ENCODE results near the gene C6orf58.

The C6orf58 gene

DNA sequence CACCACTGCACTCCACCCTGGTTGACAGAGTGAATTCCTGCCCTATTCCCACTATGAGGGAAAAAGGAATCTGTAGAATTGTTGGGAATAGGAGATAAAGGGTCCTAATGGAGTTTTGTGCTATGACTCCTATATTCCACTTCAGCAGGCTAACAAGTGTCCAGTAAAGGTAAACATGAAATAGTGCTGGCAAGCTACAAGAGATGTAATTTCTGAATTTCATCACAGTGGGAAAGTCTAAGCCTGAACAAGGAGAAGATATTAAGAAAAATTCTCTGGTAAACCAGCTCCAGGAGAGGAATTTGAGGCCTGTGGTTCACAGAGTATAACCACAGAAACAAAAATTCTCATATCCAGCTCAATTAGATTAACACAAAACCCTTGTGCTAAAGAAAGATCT is 10.3 kb upstream of the C6orf58 start:
- no peaks in the 10 kb centered on the region for H3K9me3 ChIP-seq (ENCODE audit: low read length)
- H3F3A ChIP-seq (ENCODE audit: insufficient read depth, low read length): no peaks in the 10 kb centered on the region
- no peak overlapping the region for H3K4me3 ChIP-seq (ENCODE audit: low read depth, low read length, poor library complexity, severe bottlenecking)
- no peaks in the 10 kb centered on the region for H3K9me2 ChIP-seq (ENCODE audit: low read depth, low read length)
- no peak for TF ChIP-seq EZH2 (IDR thresholded peaks at IDR 0.05; ENCODE audit: borderline replicate concordance, low read length)
- TF ChIP-seq, protein P1, sequence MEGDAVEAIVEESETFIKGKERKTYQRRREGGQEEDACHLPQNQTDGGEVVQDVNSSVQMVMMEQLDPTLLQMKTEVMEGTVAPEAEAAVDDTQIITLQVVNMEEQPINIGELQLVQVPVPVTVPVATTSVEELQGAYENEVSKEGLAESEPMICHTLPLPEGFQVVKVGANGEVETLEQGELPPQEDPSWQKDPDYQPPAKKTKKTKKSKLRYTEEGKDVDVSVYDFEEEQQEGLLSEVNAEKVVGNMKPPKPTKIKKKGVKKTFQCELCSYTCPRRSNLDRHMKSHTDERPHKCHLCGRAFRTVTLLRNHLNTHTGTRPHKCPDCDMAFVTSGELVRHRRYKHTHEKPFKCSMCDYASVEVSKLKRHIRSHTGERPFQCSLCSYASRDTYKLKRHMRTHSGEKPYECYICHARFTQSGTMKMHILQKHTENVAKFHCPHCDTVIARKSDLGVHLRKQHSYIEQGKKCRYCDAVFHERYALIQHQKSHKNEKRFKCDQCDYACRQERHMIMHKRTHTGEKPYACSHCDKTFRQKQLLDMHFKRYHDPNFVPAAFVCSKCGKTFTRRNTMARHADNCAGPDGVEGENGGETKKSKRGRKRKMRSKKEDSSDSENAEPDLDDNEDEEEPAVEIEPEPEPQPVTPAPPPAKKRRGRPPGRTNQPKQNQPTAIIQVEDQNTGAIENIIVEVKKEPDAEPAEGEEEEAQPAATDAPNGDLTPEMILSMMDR (IDR thresholded peaks at IDR 0.05; ENCODE audit: low read length): no peak
- H3K27ac ChIP-seq (ENCODE audit: low read depth, low read length, poor library complexity, severe bottlenecking): no peak overlapping the region
- no peak overlapping the region for H2AFZ ChIP-seq (ENCODE audit: low read length)
- H3K36me3 ChIP-seq (ENCODE audit: insufficient read depth, low read length): no peaks in the 10 kb centered on the region
- H3K4me2 ChIP-seq (ENCODE audit: low read length): no peak overlapping the region
- H4K20me1 ChIP-seq (ENCODE audit: insufficient read depth, low read length): no peaks in the 10 kb centered on the region
- H3K4me1 ChIP-seq (ENCODE audit: insufficient read depth, low read length, severe bottlenecking): no peaks in the 10 kb centered on the region
- no peak overlapping the region for H3K9ac ChIP-seq (ENCODE audit: low read length)
- no peaks in the 10 kb centered on the region for H3K79me2 ChIP-seq (ENCODE audit: insufficient read depth, low read length)
- no peaks in the 10 kb centered on the region for H3K27me3 ChIP-seq (ENCODE audit: insufficient read depth, low read length)

DNA sequence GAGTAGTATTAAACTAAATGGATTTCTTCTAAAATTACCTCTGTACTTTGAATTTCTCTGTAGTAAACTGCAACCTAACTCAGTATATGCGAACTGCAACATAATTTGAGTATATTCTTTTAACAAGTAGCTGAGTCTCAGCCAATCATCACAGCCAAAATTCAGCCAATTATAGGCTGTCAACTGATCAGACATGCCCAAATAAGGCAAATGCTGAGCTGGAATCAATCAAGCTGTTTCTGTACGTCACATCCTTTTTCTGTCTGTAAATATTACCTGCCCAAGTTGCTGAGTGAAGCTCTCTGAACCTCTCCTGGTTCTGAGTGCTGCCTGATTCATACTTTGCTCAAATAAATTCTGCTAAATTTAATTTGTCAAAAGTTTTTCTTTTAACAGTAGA is 9.5 kb upstream of the C6orf58 start:
- TF ChIP-seq, protein P1 (IDR thresholded peaks at IDR 0.05; ENCODE audit: low read length): no peak
- TF ChIP-seq EZH2 (IDR thresholded peaks at IDR 0.05; ENCODE audit: borderline replicate concordance, low read length): no peak
- no peak overlapping the region for H3K4me3 ChIP-seq (ENCODE audit: low read depth, low read length, poor library complexity, severe bottlenecking)
- H3K79me2 ChIP-seq (ENCODE audit: insufficient read depth, low read length): no peaks in the 10 kb centered on the region
- H3K9me3 ChIP-seq (ENCODE audit: low read length): no peaks in the 10 kb centered on the region
- H3K4me2 ChIP-seq (ENCODE audit: low read length): no peak overlapping the region
- no peaks in the 10 kb centered on the region for H3K9me2 ChIP-seq (ENCODE audit: low read depth, low read length)
- H3K4me1 ChIP-seq (ENCODE audit: insufficient read depth, low read length, severe bottlenecking): no peaks in the 10 kb centered on the region
- H3K27me3 ChIP-seq (ENCODE audit: insufficient read depth, low read length): no peaks in the 10 kb centered on the region
- no peaks in the 10 kb centered on the region for H3F3A ChIP-seq (ENCODE audit: insufficient read depth, low read length)
- H3K27ac ChIP-seq (ENCODE audit: low read depth, low read length, poor library complexity, severe bottlenecking): no peak overlapping the region
- no peaks in the 10 kb centered on the region for H3K36me3 ChIP-seq (ENCODE audit: insufficient read depth, low read length)
- no peaks in the 10 kb centered on the region for H4K20me1 ChIP-seq (ENCODE audit: insufficient read depth, low read length)
- H2AFZ ChIP-seq (ENCODE audit: low read length): no peak overlapping the region
- H3K9ac ChIP-seq (ENCODE audit: low read length): no peak overlapping the region

DNA sequence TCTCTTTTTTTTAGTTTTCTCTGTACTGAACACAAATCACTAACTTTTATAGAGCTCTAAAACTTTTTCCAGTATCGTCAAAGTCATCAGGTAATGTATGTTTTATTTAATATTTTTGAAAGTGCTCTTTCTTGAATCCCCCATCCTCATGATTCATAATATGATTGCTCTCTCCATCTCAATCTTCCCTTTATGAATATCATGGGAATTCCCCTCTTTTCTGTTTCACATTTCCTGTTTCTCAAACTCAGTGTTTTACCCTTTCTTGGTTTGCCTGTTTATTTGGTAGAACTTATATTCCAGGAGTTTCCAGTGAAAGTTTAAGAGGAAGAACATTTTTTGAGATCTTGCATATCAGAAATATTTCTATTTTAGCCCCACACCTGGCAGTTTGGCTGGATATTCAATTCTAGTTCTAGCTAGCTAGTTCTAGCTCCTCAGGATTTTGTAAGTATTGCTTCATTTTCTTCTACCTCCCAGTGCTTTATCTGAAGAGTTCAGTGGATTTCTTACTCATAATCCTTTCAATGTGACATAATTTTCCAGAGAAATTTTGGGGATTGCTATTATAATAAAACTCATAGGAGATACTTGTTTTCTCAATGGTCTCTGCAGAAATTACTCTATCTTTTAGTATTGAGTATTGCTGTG is 6.1 kb upstream of the C6orf58 start:
- H3K79me2 ChIP-seq (ENCODE audit: insufficient read depth, low read length): no peaks in the 10 kb centered on the region
- H3K9me2 ChIP-seq (ENCODE audit: low read depth, low read length): no peaks in the 10 kb centered on the region
- H2AFZ ChIP-seq (ENCODE audit: low read length): no peak overlapping the region
- H3K4me2 ChIP-seq (ENCODE audit: low read length): no peak overlapping the region
- H3K27me3 ChIP-seq (ENCODE audit: insufficient read depth, low read length): no peaks in the 10 kb centered on the region
- H3K36me3 ChIP-seq (ENCODE audit: insufficient read depth, low read length): no peaks in the 10 kb centered on the region
- H3K27ac ChIP-seq (ENCODE audit: low read depth, low read length, poor library complexity, severe bottlenecking): no peak overlapping the region
- H3K9me3 ChIP-seq (ENCODE audit: low read length): no peaks in the 10 kb centered on the region
- no peaks in the 10 kb centered on the region for H3K4me1 ChIP-seq (ENCODE audit: insufficient read depth, low read length, severe bottlenecking)
- H3K9ac ChIP-seq (ENCODE audit: low read length): no peak overlapping the region
- no peaks in the 10 kb centered on the region for H3F3A ChIP-seq (ENCODE audit: insufficient read depth, low read length)
- TF ChIP-seq, protein P1 (IDR thresholded peaks at IDR 0.05; ENCODE audit: low read length): no peak
- no peak for TF ChIP-seq EZH2 (IDR thresholded peaks at IDR 0.05; ENCODE audit: borderline replicate concordance, low read length)
- H4K20me1 ChIP-seq (ENCODE audit: insufficient read depth, low read length): no peaks in the 10 kb centered on the region
- H3K4me3 ChIP-seq (ENCODE audit: low read depth, low read length, poor library complexity, severe bottlenecking): no peak overlapping the region

Data from OCI-LY1 (cell line).